HEK293 (cell line): ENCODE data around the gene VPS26C.

ENCODE experiments used
- CTCF ChIA-PET: fragments of 350-600 bp; formaldehyde crosslinking; extraction: SDS; loops from one replicate; lab custom pipeline; 2021; ENCODE audit warnings: antibody characterized with exemption; lab: Yijun Ruan, JAX
- POLR2A ChIA-PET: fragments of 300-600 bp; formaldehyde crosslinking; extraction: SDS; loops from one replicate; lab custom pipeline; 2020; ENCODE audit warnings: antibody characterized with exemption, inconsistent platforms; lab: Yijun Ruan, JAX
- H3K27ac ChIP-seq: fragments of 200-500 bp; sonication (Bioruptor generic); 2 replicates; pipeline ENCODE4 v1.5.1; 2014; ENCODE audit warnings: low read depth, low read length, control low read depth, inconsistent platforms; ENCODE audit errors: extremely low read depth
- H3K36me3 ChIP-seq, 2 experiments: fragments of 200-500 bp in 1 of 2; sonication (Bioruptor generic) in 1 of 2; 1 replicate in 1 of 2; 2 replicates in 1 of 2; pipeline ENCODE4 v1.5.1; 2014 to 2017; ENCODE audit warnings: inconsistent platforms in 2 of 2, low read length in 2 of 2; ENCODE audit not compliant: control insufficient read depth in 2 of 2, insufficient read depth in 1 of 2
- H3K4me1 ChIP-seq: fragments of 200-500 bp; sonication (Bioruptor generic); 2 replicates; pipeline ENCODE4 v1.5.1; 2014; ENCODE audit warnings: mild to moderate bottlenecking, low read length, inconsistent platforms; ENCODE audit not compliant: control insufficient read depth, insufficient read depth
- H3K4me3 ChIP-seq: 2 replicates; pipeline ENCODE4 v1.5.1; 2011; ENCODE audit warnings: low read depth, mild to moderate bottlenecking, control low read depth, low read length, moderate library complexity
- H3K9me3 ChIP-seq: fragments of 200-500 bp; sonication (Bioruptor generic); 2 replicates; pipeline ENCODE4 v1.5.1; 2014; ENCODE audit warnings: low read depth, low read length, inconsistent platforms; ENCODE audit not compliant: control insufficient read depth, insufficient read depth
- BCL11B ChIP-seq: fragments of 450-650 bp; formaldehyde crosslinking; IDR thresholded peaks from 2 replicates; pipeline ENCODE4 v1.5.1; 2016; ENCODE audit warnings: low read depth, missing biosample characterization, missing genetic modification characterization
- KLF1 ChIP-seq: fragments of 450-650 bp; formaldehyde crosslinking; IDR thresholded peaks from 2 replicates; pipeline ENCODE4 v1.5.1; 2016; ENCODE audit warnings: missing biosample characterization, missing genetic modification characterization
- SCRT1 ChIP-seq: fragments of 450-650 bp; formaldehyde crosslinking; IDR thresholded peaks from 2 replicates; pipeline ENCODE4 v1.5.1; 2016; ENCODE audit warnings: missing biosample characterization, missing genetic modification characterization, borderline replicate concordance
- ZNF10 ChIP-seq: fragments of 450-650 bp; formaldehyde crosslinking; IDR thresholded peaks from 2 replicates; pipeline ENCODE4 v1.5.1; 2017; ENCODE audit warnings: missing biosample characterization, missing genetic modification characterization
- ZNF19 ChIP-seq: fragments of 450-650 bp; formaldehyde crosslinking; IDR thresholded peaks from 2 replicates; pipeline ENCODE4; 2016; ENCODE audit warnings: missing biosample characterization, missing genetic modification characterization, low read depth
- ZNF394 ChIP-seq: fragments of 450-650 bp; formaldehyde crosslinking; IDR thresholded peaks from 2 replicates; pipeline ENCODE4 v1.5.1; 2016; ENCODE audit warnings: missing biosample characterization, missing genetic modification characterization, mild to moderate bottlenecking, moderate library complexity, borderline replicate concordance
- ZNF423 ChIP-seq: fragments of 450-650 bp; formaldehyde crosslinking; IDR thresholded peaks from 2 replicates; pipeline ENCODE4 v1.5.1; 2016; ENCODE audit warnings: missing biosample characterization, missing genetic modification characterization
- ZNF426 ChIP-seq: fragments of 450-650 bp; formaldehyde crosslinking; IDR thresholded peaks from 2 replicates; pipeline ENCODE4 v1.5.1; 2017; ENCODE audit warnings: missing biosample characterization, missing genetic modification characterization, mild to moderate bottlenecking, inconsistent platforms, moderate library complexity
- ZNF560 ChIP-seq: fragments of 450-650 bp; formaldehyde crosslinking; IDR thresholded peaks from 2 replicates; pipeline ENCODE4 v1.5.1; 2017; ENCODE audit warnings: missing biosample characterization, missing genetic modification characterization, borderline replicate concordance
- ZNF623 ChIP-seq: fragments of 450-650 bp; formaldehyde crosslinking; IDR thresholded peaks from 2 replicates; pipeline ENCODE4 v1.5.1; 2016; ENCODE audit warnings: missing biosample characterization, missing genetic modification characterization
- ZNF777 ChIP-seq: fragments of 450-650 bp; formaldehyde crosslinking; IDR thresholded peaks from 2 replicates; pipeline ENCODE4 v1.5.1; 2017; ENCODE audit warnings: missing biosample characterization, missing genetic modification characterization, borderline replicate concordance
- ZNF792 ChIP-seq: fragments of 450-650 bp; formaldehyde crosslinking; IDR thresholded peaks from 2 replicates; pipeline ENCODE4 v1.5.1; 2016; ENCODE audit warnings: missing biosample characterization, missing genetic modification characterization
- TF ChIP-seq, protein P1 (sequence below): fragments of 450-650 bp; IDR thresholded peaks from 2 replicates; pipeline ENCODE4 v1.5.1; 2018; ENCODE audit warnings: missing biosample characterization, mild to moderate bottlenecking, missing genetic modification characterization
- TF ChIP-seq, protein P2 (sequence below): fragments of 450-650 bp; formaldehyde crosslinking; IDR thresholded peaks from 2 replicates; pipeline ENCODE4 v1.5.1; 2016; ENCODE audit warnings: missing biosample characterization, missing genetic modification characterization, borderline replicate concordance
- TF ChIP-seq, protein P3 (sequence below): fragments of 450-650 bp; formaldehyde crosslinking; IDR thresholded peaks from 2 replicates; pipeline ENCODE4 v1.5.1; 2016; ENCODE audit warnings: missing biosample characterization, missing genetic modification characterization
- TF ChIP-seq, protein P4 (sequence below): fragments of 450-650 bp; formaldehyde crosslinking; IDR thresholded peaks from 2 replicates; pipeline ENCODE4 v1.5.1; 2016; ENCODE audit warnings: missing biosample characterization, missing genetic modification characterization
- TF ChIP-seq, protein P5 (sequence below): fragments of 450-650 bp; formaldehyde crosslinking; IDR thresholded peaks from 2 replicates; pipeline ENCODE4 v1.5.1; 2016; ENCODE audit warnings: missing biosample characterization, missing genetic modification characterization
- TF ChIP-seq, protein P6 (sequence below): sonication (generic); formaldehyde crosslinking; IDR thresholded peaks from 2 replicates; pipeline ENCODE4 v1.8.1; 2022; ENCODE audit warnings: mild to moderate bottlenecking, moderate library complexity, missing genetic modification reagents

VPS26C gene

GRCh38 chr21:37206496-37206895 is 60.6 kb downstream of the VPS26C start:
- Histone ChIP-seq H3K4me1 (no peaks in the 10 kb centered on the region), H3K4me3 (no peak overlapping the region), H3K9me3 (no peaks in the 10 kb centered on the region; the same call in 1 of the 2 replicates), H3K27ac (no peak overlapping the region), H3K36me3 (peaks cover 0 to 13% of the 10 kb centered on the region in 2 experiments; a peak in 2 of 3 replicates)
- ChIA-PET POLR2A (no interaction called here), CTCF (no interaction called here)
- TF ChIP-seq, protein P1, sequence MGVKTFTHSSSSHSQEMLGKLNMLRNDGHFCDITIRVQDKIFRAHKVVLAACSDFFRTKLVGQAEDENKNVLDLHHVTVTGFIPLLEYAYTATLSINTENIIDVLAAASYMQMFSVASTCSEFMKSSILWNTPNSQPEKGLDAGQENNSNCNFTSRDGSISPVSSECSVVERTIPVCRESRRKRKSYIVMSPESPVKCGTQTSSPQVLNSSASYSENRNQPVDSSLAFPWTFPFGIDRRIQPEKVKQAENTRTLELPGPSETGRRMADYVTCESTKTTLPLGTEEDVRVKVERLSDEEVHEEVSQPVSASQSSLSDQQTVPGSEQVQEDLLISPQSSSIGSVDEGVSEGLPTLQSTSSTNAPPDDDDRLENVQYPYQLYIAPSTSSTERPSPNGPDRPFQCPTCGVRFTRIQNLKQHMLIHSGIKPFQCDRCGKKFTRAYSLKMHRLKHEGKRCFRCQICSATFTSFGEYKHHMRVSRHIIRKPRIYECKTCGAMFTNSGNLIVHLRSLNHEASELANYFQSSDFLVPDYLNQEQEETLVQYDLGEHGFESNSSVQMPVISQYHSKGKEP (tag by site-specific recombination) = no peak
- TF ChIP-seq, protein P2, sequence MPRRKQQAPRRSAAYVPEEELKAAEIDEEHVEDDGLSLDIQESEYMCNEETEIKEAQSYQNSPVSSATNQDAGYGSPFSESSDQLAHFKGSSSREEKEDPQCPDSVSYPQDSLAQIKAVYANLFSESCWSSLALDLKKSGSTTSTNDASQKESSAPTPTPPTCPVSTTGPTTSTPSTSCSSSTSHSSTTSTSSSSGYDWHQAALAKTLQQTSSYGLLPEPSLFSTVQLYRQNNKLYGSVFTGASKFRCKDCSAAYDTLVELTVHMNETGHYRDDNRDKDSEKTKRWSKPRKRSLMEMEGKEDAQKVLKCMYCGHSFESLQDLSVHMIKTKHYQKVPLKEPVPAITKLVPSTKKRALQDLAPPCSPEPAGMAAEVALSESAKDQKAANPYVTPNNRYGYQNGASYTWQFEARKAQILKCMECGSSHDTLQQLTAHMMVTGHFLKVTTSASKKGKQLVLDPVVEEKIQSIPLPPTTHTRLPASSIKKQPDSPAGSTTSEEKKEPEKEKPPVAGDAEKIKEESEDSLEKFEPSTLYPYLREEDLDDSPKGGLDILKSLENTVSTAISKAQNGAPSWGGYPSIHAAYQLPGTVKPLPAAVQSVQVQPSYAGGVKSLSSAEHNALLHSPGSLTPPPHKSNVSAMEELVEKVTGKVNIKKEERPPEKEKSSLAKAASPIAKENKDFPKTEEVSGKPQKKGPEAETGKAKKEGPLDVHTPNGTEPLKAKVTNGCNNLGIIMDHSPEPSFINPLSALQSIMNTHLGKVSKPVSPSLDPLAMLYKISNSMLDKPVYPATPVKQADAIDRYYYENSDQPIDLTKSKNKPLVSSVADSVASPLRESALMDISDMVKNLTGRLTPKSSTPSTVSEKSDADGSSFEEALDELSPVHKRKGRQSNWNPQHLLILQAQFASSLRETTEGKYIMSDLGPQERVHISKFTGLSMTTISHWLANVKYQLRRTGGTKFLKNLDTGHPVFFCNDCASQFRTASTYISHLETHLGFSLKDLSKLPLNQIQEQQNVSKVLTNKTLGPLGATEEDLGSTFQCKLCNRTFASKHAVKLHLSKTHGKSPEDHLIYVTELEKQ (tag by site-specific recombination) = no peak
- TF ChIP-seq ZNF426 = no peak
- no peak for TF ChIP-seq ZNF423
- TF ChIP-seq ZNF10 (tag by site-specific recombination) = no peak
- TF ChIP-seq, protein P3, sequence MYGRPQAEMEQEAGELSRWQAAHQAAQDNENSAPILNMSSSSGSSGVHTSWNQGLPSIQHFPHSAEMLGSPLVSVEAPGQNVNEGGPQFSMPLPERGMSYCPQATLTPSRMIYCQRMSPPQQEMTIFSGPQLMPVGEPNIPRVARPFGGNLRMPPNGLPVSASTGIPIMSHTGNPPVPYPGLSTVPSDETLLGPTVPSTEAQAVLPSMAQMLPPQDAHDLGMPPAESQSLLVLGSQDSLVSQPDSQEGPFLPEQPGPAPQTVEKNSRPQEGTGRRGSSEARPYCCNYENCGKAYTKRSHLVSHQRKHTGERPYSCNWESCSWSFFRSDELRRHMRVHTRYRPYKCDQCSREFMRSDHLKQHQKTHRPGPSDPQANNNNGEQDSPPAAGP (tag by site-specific recombination) = no peak
- TF ChIP-seq ZNF560 = no peak
- TF ChIP-seq SCRT1 (tag by site-specific recombination) = no peak
- TF ChIP-seq ZNF19 = no peak
- TF ChIP-seq BCL11B (tag by site-specific recombination) = no peak
- no peak for TF ChIP-seq ZNF623 (tag by site-specific recombination)
- no peak for TF ChIP-seq ZNF777
- TF ChIP-seq KLF1 (tag by site-specific recombination) = no peak
- TF ChIP-seq, protein P4, sequence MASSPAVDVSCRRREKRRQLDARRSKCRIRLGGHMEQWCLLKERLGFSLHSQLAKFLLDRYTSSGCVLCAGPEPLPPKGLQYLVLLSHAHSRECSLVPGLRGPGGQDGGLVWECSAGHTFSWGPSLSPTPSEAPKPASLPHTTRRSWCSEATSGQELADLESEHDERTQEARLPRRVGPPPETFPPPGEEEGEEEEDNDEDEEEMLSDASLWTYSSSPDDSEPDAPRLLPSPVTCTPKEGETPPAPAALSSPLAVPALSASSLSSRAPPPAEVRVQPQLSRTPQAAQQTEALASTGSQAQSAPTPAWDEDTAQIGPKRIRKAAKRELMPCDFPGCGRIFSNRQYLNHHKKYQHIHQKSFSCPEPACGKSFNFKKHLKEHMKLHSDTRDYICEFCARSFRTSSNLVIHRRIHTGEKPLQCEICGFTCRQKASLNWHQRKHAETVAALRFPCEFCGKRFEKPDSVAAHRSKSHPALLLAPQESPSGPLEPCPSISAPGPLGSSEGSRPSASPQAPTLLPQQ = no peak

- TF ChIP-seq ZNF792 (no peak), ZNF394 (tag by site-specific recombination) (no peak; the same call in 1 of the 2 replicates)
- TF ChIP-seq, protein P5, sequence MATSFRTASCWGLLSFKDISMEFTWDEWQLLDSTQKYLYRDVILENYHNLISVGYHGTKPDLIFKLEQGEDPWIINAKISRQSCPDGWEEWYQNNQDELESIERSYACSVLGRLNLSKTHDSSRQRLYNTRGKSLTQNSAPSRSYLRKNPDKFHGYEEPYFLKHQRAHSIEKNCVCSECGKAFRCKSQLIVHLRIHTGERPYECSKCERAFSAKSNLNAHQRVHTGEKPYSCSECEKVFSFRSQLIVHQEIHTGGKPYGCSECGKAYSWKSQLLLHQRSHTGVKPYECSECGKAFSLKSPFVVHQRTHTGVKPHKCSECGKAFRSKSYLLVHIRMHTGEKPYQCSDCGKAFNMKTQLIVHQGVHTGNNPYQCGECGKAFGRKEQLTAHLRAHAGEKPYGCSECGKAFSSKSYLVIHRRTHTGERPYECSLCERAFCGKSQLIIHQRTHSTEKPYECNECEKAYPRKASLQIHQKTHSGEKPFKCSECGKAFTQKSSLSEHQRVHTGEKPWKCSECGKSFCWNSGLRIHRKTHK = no peak
- TF ChIP-seq, protein P6, sequence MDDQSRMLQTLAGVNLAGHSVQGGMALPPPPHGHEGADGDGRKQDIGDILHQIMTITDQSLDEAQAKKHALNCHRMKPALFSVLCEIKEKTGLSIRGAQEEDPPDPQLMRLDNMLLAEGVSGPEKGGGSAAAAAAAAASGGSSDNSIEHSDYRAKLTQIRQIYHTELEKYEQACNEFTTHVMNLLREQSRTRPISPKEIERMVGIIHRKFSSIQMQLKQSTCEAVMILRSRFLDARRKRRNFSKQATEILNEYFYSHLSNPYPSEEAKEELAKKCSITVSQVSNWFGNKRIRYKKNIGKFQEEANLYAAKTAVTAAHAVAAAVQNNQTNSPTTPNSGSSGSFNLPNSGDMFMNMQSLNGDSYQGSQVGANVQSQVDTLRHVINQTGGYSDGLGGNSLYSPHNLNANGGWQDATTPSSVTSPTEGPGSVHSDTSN = no peak
- CTCF ChIA-PET = interaction anchor here (0.5 kb wide), 1 partner anchor 271 kb away, joined by 3 read pairs; no protein-coding TSS in a partner anchor
- H3K4me3 ChIP-seq = no peak overlapping the region
- H3K27ac ChIP-seq = no peak overlapping the region
- POLR2A ChIA-PET = no interaction called here
- H3K4me1 ChIP-seq = no peaks in the 10 kb centered on the region
- no peaks in the 10 kb centered on the region for H3K9me3 ChIP-seq
- H3K36me3 ChIP-seq = peaks cover 0 to 33% of the 10 kb centered on the region in 2 experiments; a peak in 2 of 3 replicates
Measured at GRCh38 chr21:37204580-37204979, 62.6 kb downstream of the VPS26C start.
